ENCODE measurements around the gene BRIP1. TPM values are rescaled to one million over a fixed set of nuclear protein-coding genes. Genes with fewer than 3 reads are reported as not detected.

BRIP1 gene
- total RNA-seq, 3 donors from 2014 or later = 0.89 to 7.4 (median 3.2) TPM

GRCh38 chr17:61794792-61795191, 68.5 kb downstream of the BRIP1 start:
- no peaks in the 10 kb centered on the region for H3K36me3 ChIP-seq (ENCODE audit: low read depth)
- no peaks in the 10 kb centered on the region for H3K9me3 ChIP-seq
- H3K4me1 ChIP-seq (ENCODE audit: low read depth) = no peaks in the 10 kb centered on the region
- no peak overlapping the region for H3K4me3 ChIP-seq
- TF ChIP-seq CTCF (IDR thresholded peaks at IDR 0.05) = no peak
- DNase-seq (no peak), ATAC-seq (no peak)
- intact Hi-C loops (cut with DNase I, micrococcal nuclease) = no loop called here

GRCh38 chr17:61794242-61794641, 69.1 kb downstream of the BRIP1 start:
- ATAC-seq = no peak
- no peak for DNase-seq
- no peak for TF ChIP-seq CTCF (IDR thresholded peaks at IDR 0.05)

DNA sequence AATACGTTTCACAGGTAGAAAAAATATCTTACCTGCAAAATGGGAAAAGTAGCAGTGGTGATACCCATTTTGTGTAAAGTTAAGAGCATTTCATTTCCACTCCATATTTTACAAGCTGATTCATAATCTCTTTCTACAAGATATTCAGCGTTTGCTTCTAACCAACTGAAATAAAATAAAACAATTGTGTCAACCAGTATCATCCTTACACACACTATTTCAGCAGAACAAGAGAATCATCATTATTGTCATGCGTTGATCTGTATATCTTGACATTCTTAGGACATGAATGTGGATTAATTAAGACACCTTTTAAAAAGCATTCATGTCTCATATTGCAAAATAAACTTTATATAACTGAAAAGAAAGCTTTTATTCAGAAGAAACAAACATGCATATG, 69.8 kb downstream of the BRIP1 start:
- no peak for ATAC-seq
- Histone ChIP-seq H3K36me3 (ENCODE audit: low read depth) (no peaks in the 10 kb centered on the region), H3K9me3 (no peaks in the 10 kb centered on the region), H3K4me1 (ENCODE audit: low read depth) (no peaks in the 10 kb centered on the region), H3K4me3 (no peak overlapping the region)
- no peak for TF ChIP-seq CTCF (IDR thresholded peaks at IDR 0.05)
- intact Hi-C loops (cut with DNase I, micrococcal nuclease) = no loop called here
- DNase-seq = no peak

More at GRCh38 chr17:61794242-61794641, 69.1 kb downstream of the BRIP1 start:
- no peaks in the 10 kb centered on the region for H3K36me3 ChIP-seq (ENCODE audit: low read depth)
- H3K4me1 ChIP-seq (ENCODE audit: low read depth) = no peaks in the 10 kb centered on the region
- H3K9me3 ChIP-seq = no peaks in the 10 kb centered on the region
- intact Hi-C loops (cut with DNase I, micrococcal nuclease) = no loop called here
- H3K4me3 ChIP-seq = no peak overlapping the region

GRCh38 chr17:61789872-61790271, 73.5 kb downstream of the BRIP1 start:
- Histone ChIP-seq H3K4me1 (ENCODE audit: low read depth) (no peaks in the 10 kb centered on the region), H3K9me3 (no peaks in the 10 kb centered on the region), H3K36me3 (ENCODE audit: low read depth) (no peaks in the 10 kb centered on the region), H3K4me3 (no peak overlapping the region)
- TF ChIP-seq CTCF (IDR thresholded peaks at IDR 0.05) = no peak
- ATAC-seq (no peak), DNase-seq (no peak)
- intact Hi-C loops (cut with DNase I, micrococcal nuclease) = no loop called here

GRCh38 chr17:61786088-61786487, 77.2 kb downstream of the BRIP1 start:
- intact Hi-C loops (cut with DNase I, micrococcal nuclease) = no loop called here
- ATAC-seq = no peak
- DNase-seq = no peak
- Histone ChIP-seq H3K36me3 (ENCODE audit: low read depth) (no peaks in the 10 kb centered on the region), H3K4me1 (ENCODE audit: low read depth) (no peaks in the 10 kb centered on the region), H3K9me3 (no peaks in the 10 kb centered on the region), H3K4me3 (no peak overlapping the region)
- no peak for TF ChIP-seq CTCF (IDR thresholded peaks at IDR 0.05)

DNA sequence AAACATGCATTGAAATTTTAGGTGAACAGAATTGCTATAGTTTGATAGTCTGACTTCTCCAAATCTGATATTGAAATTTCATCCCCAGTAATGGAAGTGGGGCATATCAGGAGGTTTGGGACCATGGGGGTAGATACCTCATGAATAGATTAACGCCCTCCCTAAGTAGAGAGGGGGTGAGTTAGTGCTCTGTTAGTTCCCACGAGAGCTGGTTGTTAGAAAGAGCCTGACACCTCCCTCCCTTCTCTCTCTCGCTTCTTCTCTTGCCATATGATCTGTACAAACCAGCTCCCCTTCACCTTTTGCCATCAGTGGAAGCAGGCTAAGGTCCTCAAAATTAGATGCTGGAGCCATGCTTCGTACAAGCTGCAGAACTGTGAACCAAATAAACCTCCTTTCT, 78.8 kb downstream of the BRIP1 start:
- H3K4me1 ChIP-seq (ENCODE audit: low read depth) = no peaks in the 10 kb centered on the region
- no peaks in the 10 kb centered on the region for H3K9me3 ChIP-seq
- no peak for TF ChIP-seq CTCF (IDR thresholded peaks at IDR 0.05)
- intact Hi-C loops (cut with DNase I, micrococcal nuclease) = no loop called here
- H3K4me3 ChIP-seq = no peak overlapping the region
- H3K36me3 ChIP-seq (ENCODE audit: low read depth) = no peaks in the 10 kb centered on the region
- ATAC-seq (no peak), DNase-seq (no peak)

Data from mucosa of descending colon (tissue), 3 donors.